CD14-positive monocyte (primary cell): ENCODE data around the gene ERICH3. TPM values are rescaled to one million over a fixed set of nuclear protein-coding genes. Genes with fewer than 3 reads are reported as not detected.

Experiments used
- DNase-seq, 3 donors: peaks; one replicate each; pipeline ENCODE4 v3.0.0-alpha.2; 2011 to 2022
- H2AFZ ChIP-seq: 2 replicates; pipeline ENCODE4 v1.6.0; 2012; ENCODE audit warnings: mild to moderate bottlenecking, low read depth, low read length, inconsistent platforms; ENCODE audit not compliant: insufficient read depth, poor library complexity, severe bottlenecking
- H3K27ac ChIP-seq, 2 donors: 1 replicate in 1 of 2; 2 replicates in 1 of 2; pipeline ENCODE4 v1.5.1; 2012 to 2013; ENCODE audit warnings: low read length in 2 of 2, control low read depth in 1 of 2, inconsistent platforms in 1 of 2, low read depth in 1 of 2, mild to moderate bottlenecking in 1 of 2
- H3K27me3 ChIP-seq, 2 donors: one replicate each; pipeline versions ENCODE4 v1.6.0 to v1.6.1; 2011 to 2013; ENCODE audit warnings: low read length in 2 of 2; ENCODE audit not compliant: control insufficient read depth in 2 of 2, insufficient read depth in 2 of 2
- H3K36me3 ChIP-seq, 2 donors: replicated peaks in 1 of 2; 1 replicate in 1 of 2; 2 replicates in 1 of 2; pipeline versions ENCODE4 v1.5.1 to v1.6.1; 2012 to 2013; ENCODE audit warnings: low read length in 2 of 2, control low read depth in 1 of 2, inconsistent platforms in 1 of 2, mild to moderate bottlenecking in 1 of 2; ENCODE audit not compliant: insufficient read depth in 2 of 2, control insufficient read depth in 1 of 2
- H3K4me1 ChIP-seq, 2 donors: 1 replicate in 1 of 2; 2 replicates in 1 of 2; pipeline versions ENCODE4 v1.5.1 to v1.6.1; 2012 to 2013; ENCODE audit warnings: low read length in 2 of 2, control low read depth in 1 of 2, inconsistent platforms in 1 of 2, mild to moderate bottlenecking in 1 of 2, moderate library complexity in 1 of 2; ENCODE audit not compliant: insufficient read depth in 2 of 2, control insufficient read depth in 1 of 2
- H3K4me2 ChIP-seq: replicated peaks from 2 replicates; pipeline ENCODE3; 2012; ENCODE audit warnings: low read length, moderate library complexity, mild to moderate bottlenecking; ENCODE audit not compliant: poor library complexity, severe bottlenecking; ENCODE audit errors: extremely low read depth
- H3K4me3 ChIP-seq, 3 experiments: fragments of 200-600 bp in 1 of 3; sonication (generic) in 1 of 3; replicated peaks in 1 of 3; 1 replicate in 2 of 3; 2 replicates in 1 of 3; pipeline ENCODE4 v1.5.1; 2011 to 2013; ENCODE audit warnings: low read length in 3 of 3, mild to moderate bottlenecking in 3 of 3, control low read depth in 2 of 3, low read depth in 2 of 3, inconsistent platforms in 1 of 3, moderate library complexity in 1 of 3
- H3K79me2 ChIP-seq: 2 replicates; pipeline ENCODE4 v1.6.0; 2012; ENCODE audit warnings: mild to moderate bottlenecking, control low read depth, inconsistent platforms, low read length, moderate library complexity; ENCODE audit not compliant: insufficient read depth
- H3K9ac ChIP-seq: 2 replicates; pipeline ENCODE4 v1.6.0; 2017; ENCODE audit warnings: low read length, mild to moderate bottlenecking; ENCODE audit not compliant: insufficient read depth, poor library complexity, severe bottlenecking
- H3K9me3 ChIP-seq, 2 donors: replicated peaks in 1 of 2; 1 replicate in 1 of 2; 2 replicates in 1 of 2; pipeline versions ENCODE4 v1.5.1 to v1.6.1; 2012 to 2013; ENCODE audit warnings: low read length in 2 of 2, control low read depth in 1 of 2; ENCODE audit not compliant: control insufficient read depth in 1 of 2, insufficient read depth in 1 of 2
- H4K20me1 ChIP-seq: 2 replicates; pipeline ENCODE4 v1.6.0; 2012; ENCODE audit warnings: mild to moderate bottlenecking, low read length, control low read depth, moderate library complexity; ENCODE audit not compliant: insufficient read depth
- H3K27ac Mint-ChIP-seq, 7 donors: one replicate each; pipeline ENCODE4 v1.8.0; 2020; ENCODE audit warnings: mild to moderate bottlenecking in 7 of 7, mixed read lengths in 7 of 7, moderate library complexity in 6 of 7, inconsistent platforms in 2 of 7
- H3K27me3 Mint-ChIP-seq, 3 donors: one replicate each; pipeline ENCODE4 v1.8.0; 2021 to 2022; ENCODE audit warnings: low read depth in 3 of 3, mild to moderate bottlenecking in 3 of 3, mixed read lengths in 3 of 3, moderate library complexity in 3 of 3, inconsistent platforms in 1 of 3
- H3K36me3 Mint-ChIP-seq, 2 donors: one replicate each; pipeline ENCODE4 v1.8.0; 2020; ENCODE audit warnings: mixed read lengths in 2 of 2, inconsistent platforms in 1 of 2, mild to moderate bottlenecking in 1 of 2
- H3K4me1 Mint-ChIP-seq: one replicate; pipeline ENCODE4 v1.8.0; 2020; ENCODE audit warnings: mild to moderate bottlenecking, mixed read lengths
- H3K4me3 Mint-ChIP-seq, 2 donors: one replicate each; pipeline ENCODE4 v1.8.0; 2020; ENCODE audit warnings: mild to moderate bottlenecking in 2 of 2, mixed read lengths in 2 of 2, moderate library complexity in 1 of 2
- H3K9me3 Mint-ChIP-seq, 7 donors: one replicate each; pipeline ENCODE4 v1.8.0; 2020 to 2022; ENCODE audit warnings: mixed read lengths in 7 of 7, mild to moderate bottlenecking in 6 of 7, moderate library complexity in 6 of 7, inconsistent platforms in 2 of 7
- WGBS: methylation state at CpG from one replicate; pipeline ENCODE4 v1.1.5; 2013; ENCODE audit warnings: missing lambda C conversion rate; ENCODE audit not compliant: insufficient coverage; 5-methylcytosine and 5-hydroxymethylcytosine counted together
- intact Hi-C, 2 donors: fragments of 100-400 bp; cut with micrococcal nuclease; formaldehyde crosslinking; loops; one replicate each; pipeline versions ENCODE4 v1.15.0 to v1.15.1; 2023
- polyA plus RNA-seq, 3 donors: library from polyadenylated mRNA; depleted of rRNA in 1 of 3; unstranded in 2 of 3; stranded (reverse) in 1 of 3; fragments of 300-500 nt in 2 of 3; fragments of >200 nt in 1 of 3; fragmentation: Illumina TruSeq in 2 of 3; gene quantifications; 1 replicate in 2 of 3; 2 replicates in 1 of 3; pipeline ENCODE4 v1.2.3, GENCODE V29; 2012 to 2021
- TF ChIP-seq, protein P1 (sequence below): fragments of 200-600 bp; IDR thresholded peaks from one replicate; pipeline ENCODE4 v1.8.0; 2022; ENCODE audit warnings: antibody characterized with exemption, mild to moderate bottlenecking

ERICH3 gene
- polyA plus RNA-seq, 3 donors = not detected

DNA sequence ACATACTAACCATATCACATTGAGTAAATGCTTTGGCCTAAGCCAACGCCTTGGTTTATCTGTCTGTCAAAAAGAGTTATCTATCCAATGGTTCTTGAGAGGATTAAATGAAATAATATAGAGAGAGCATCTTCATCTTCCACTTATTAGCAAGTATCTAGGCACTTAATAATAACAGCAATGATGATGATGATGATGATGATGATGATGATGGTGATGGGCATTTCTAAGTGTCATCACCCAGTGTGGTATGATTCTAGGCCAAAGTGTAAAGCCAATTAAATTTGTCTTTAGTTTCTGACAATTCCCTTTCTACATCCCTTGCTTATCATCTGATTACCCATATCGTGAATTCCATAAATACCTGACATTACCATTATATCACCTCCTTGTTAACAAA is 95.5 kb downstream of the ERICH3 start:
- Mint-ChIP-seq H3K27me3 (no peaks in the 10 kb centered on the region), H3K27ac (no peak overlapping the region), H3K4me3 (no peak overlapping the region), H3K9me3 (peaks cover 0 to 3% (median 0%) of the 10 kb centered on the region in 7 donors), H3K4me1 (no peaks in the 10 kb centered on the region), H3K36me3 (no peaks in the 10 kb centered on the region)
- no peak overlapping the region for H2AFZ ChIP-seq
- H3K27ac ChIP-seq = no peak overlapping the region
- H3K4me2 ChIP-seq = no peak overlapping the region
- no peaks in the 10 kb centered on the region for H3K9me3 ChIP-seq
- H3K9ac ChIP-seq = no peak overlapping the region
- no peak for DNase-seq
- H3K36me3 ChIP-seq = no peaks in the 10 kb centered on the region
- intact Hi-C loops = no loop called here
- no peak overlapping the region for H3K4me3 ChIP-seq
- WGBS = no CpG with 5 or more reads among the region's 2 CpGs
- TF ChIP-seq, protein P1, sequence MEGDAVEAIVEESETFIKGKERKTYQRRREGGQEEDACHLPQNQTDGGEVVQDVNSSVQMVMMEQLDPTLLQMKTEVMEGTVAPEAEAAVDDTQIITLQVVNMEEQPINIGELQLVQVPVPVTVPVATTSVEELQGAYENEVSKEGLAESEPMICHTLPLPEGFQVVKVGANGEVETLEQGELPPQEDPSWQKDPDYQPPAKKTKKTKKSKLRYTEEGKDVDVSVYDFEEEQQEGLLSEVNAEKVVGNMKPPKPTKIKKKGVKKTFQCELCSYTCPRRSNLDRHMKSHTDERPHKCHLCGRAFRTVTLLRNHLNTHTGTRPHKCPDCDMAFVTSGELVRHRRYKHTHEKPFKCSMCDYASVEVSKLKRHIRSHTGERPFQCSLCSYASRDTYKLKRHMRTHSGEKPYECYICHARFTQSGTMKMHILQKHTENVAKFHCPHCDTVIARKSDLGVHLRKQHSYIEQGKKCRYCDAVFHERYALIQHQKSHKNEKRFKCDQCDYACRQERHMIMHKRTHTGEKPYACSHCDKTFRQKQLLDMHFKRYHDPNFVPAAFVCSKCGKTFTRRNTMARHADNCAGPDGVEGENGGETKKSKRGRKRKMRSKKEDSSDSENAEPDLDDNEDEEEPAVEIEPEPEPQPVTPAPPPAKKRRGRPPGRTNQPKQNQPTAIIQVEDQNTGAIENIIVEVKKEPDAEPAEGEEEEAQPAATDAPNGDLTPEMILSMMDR = no peak
- no peaks in the 10 kb centered on the region for H3K79me2 ChIP-seq
- H3K27me3 ChIP-seq = no peaks in the 10 kb centered on the region
- H4K20me1 ChIP-seq = no peaks in the 10 kb centered on the region
- no peaks in the 10 kb centered on the region for H3K4me1 ChIP-seq

DNA sequence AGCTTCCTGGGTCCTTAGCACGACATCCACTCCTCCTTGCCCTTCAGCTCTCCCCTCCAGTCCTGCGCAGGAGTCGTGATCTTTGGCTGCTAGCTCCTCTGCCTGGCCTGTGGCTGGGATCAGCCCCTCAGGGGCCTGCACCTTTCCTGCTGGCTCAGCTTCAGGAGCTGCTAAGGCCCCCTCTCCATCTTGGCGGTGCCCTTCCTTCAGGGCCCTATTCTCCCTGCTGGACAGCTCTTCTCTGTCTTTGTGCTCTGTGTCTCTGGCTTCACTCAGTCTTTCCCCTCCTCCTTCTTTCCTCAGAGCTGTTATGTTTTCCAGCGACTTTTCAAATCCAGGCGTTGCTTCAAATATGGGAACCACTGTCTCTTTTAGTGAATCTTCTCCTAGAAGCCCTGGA is 101.7 kb downstream of the ERICH3 start:
- 80% methylated on average over 6 of the region's 6 CpGs for WGBS
- TF ChIP-seq, protein P1 = no peak

More for the DNA sequence above, 101.7 kb downstream of the ERICH3 start:
- H3K27ac ChIP-seq = no peak overlapping the region
- H3K36me3 ChIP-seq = no peaks in the 10 kb centered on the region
- H3K4me3 ChIP-seq = no peak overlapping the region
- Mint-ChIP-seq H3K27me3 (no peaks in the 10 kb centered on the region), H3K4me3 (no peak overlapping the region), H3K9me3 (peaks cover 0 to 3% (median 0%) of the 10 kb centered on the region in 7 donors), H3K36me3 (no peaks in the 10 kb centered on the region), H3K27ac (no peak overlapping the region), H3K4me1 (no peaks in the 10 kb centered on the region)
- intact Hi-C loops = no loop called here
- H3K9ac ChIP-seq = no peak overlapping the region
- no peaks in the 10 kb centered on the region for H3K9me3 ChIP-seq
- no peaks in the 10 kb centered on the region for H3K27me3 ChIP-seq
- no peaks in the 10 kb centered on the region for H3K4me1 ChIP-seq
- DNase-seq = no peak
- no peaks in the 10 kb centered on the region for H3K79me2 ChIP-seq
- H3K4me2 ChIP-seq = no peak overlapping the region
- no peak overlapping the region for H2AFZ ChIP-seq
- H4K20me1 ChIP-seq = no peaks in the 10 kb centered on the region
